ENCODE results near the gene ARHGEF17. TPM values are rescaled to one million over a fixed set of nuclear protein-coding genes. Genes with fewer than 3 reads are reported as not detected.

ARHGEF17 gene
- polyA plus RNA-seq, 1 donor (not counting 4 experiments of a cell fraction or from before 2014, with no cell fraction given): 5.1 TPM

- H3K4me3 ChIP-seq (ENCODE audit: control insufficient read depth in 2 of 3, extremely low read depth in 1 of 3, insufficient read depth in 2 of 3, low read depth in 1 of 3, low read length in 3 of 3): no peak overlapping the region
- no peak overlapping the region for H3K27ac ChIP-seq (ENCODE audit: control insufficient read depth, insufficient read depth, low read length)
- no peaks in the 10 kb centered on the region for H3K9me1 ChIP-seq (ENCODE audit: control insufficient read depth, extremely low read depth, insufficient read depth, low read length)
- H4K20me1 ChIP-seq (ENCODE audit: control insufficient read depth, extremely low read depth, insufficient read depth, low read length): no peaks in the 10 kb centered on the region
- no peaks in the 10 kb centered on the region for H3K79me2 ChIP-seq (ENCODE audit: control insufficient read depth, insufficient read depth, low read length)
- H3K4me2 ChIP-seq (ENCODE audit: control insufficient read depth, extremely low read depth, insufficient read depth, low read depth, low read length): no peak overlapping the region
- dilution Hi-C loops (cut with MboI; ENCODE audit: extremely low pct_ligation_motif_present, low sequenced_read_pairs): no loop called here
- H3K27me3 ChIP-seq (ENCODE audit: control insufficient read depth, extremely low read depth, insufficient read depth, low read length): no peaks in the 10 kb centered on the region
- FAIRE-seq (no peak), DNase-seq (ENCODE audit: low read depth, low spot score) (no peak)
- H3K4me1 ChIP-seq (ENCODE audit: control insufficient read depth, extremely low read depth, insufficient read depth, low read length): peaks cover 3% of the 10 kb centered on the region
- no peak overlapping the region for H3K9ac ChIP-seq (ENCODE audit: control insufficient read depth, extremely low read depth, insufficient read depth, low read length)
- no peaks in the 10 kb centered on the region for H3K36me3 ChIP-seq (ENCODE audit: control insufficient read depth in 2 of 2, extremely low read depth in 1 of 2, insufficient read depth in 2 of 2, low read length in 2 of 2)
- no peaks in the 10 kb centered on the region for H3K9me3 ChIP-seq (ENCODE audit: control insufficient read depth, low read depth, low read length)
- no peak overlapping the region for H2AFZ ChIP-seq (ENCODE audit: control insufficient read depth, low read length)
- TF ChIP-seq CTCF (optimal IDR thresholded peaks at IDR 0.05 in 1 of 3, IDR thresholded peaks at IDR 0.05 in 1 of 3, conservative IDR thresholded peaks at IDR 0.05 in 1 of 3; ENCODE audit: extremely low read depth in 1 of 3, insufficient read depth in 2 of 3, low read length in 3 of 3) (no peak), EZH2 (IDR thresholded peaks at IDR 0.05; ENCODE audit: low read length) (no peak)
Observed at GRCh38 chr11:73280626-73281025, 27.4 kb upstream of the ARHGEF17 start.

DNA sequence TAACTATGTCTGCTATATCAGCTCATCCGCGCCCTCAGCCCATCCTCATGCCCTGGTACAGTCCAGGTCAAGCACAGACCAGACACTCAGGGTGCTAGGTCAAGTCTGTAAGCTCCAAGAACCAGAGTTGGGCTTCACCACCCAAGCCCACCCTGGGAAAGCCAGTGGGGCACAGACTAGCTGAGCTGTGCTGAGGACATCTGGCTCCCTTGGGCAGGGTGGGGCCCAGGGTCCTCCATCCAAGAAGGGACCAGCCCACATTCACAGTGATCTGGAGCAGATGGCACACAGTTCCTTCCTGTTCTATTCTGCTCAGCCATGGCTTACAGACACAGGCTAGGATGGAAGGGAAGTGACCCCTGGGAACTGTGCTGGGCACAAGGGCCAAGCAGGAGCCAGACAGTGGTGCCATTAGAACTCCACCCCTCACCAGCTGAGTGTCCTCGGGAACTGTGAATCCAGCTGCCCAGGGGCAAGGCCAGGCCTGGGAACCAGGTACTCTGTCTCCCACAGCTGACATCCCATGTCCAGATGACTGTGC, 26.8 kb upstream of the ARHGEF17 start:
- Histone ChIP-seq H4K20me1 (ENCODE audit: control insufficient read depth, extremely low read depth, insufficient read depth, low read length) (no peaks in the 10 kb centered on the region), H3K27ac (ENCODE audit: control insufficient read depth, insufficient read depth, low read length) (no peak overlapping the region), H2AFZ (ENCODE audit: control insufficient read depth, low read length) (no peak overlapping the region), H3K9ac (ENCODE audit: control insufficient read depth, extremely low read depth, insufficient read depth, low read length) (no peak overlapping the region), H3K79me2 (ENCODE audit: control insufficient read depth, insufficient read depth, low read length) (no peaks in the 10 kb centered on the region), H3K4me3 (ENCODE audit: control insufficient read depth in 2 of 3, extremely low read depth in 1 of 3, insufficient read depth in 2 of 3, low read depth in 1 of 3, low read length in 3 of 3) (no peak overlapping the region), H3K4me1 (ENCODE audit: control insufficient read depth, extremely low read depth, insufficient read depth, low read length) (peaks cover 3% of the 10 kb centered on the region), H3K36me3 (ENCODE audit: control insufficient read depth in 2 of 2, extremely low read depth in 1 of 2, insufficient read depth in 2 of 2, low read length in 2 of 2) (no peaks in the 10 kb centered on the region), H3K4me2 (ENCODE audit: control insufficient read depth, extremely low read depth, insufficient read depth, low read depth, low read length) (no peak overlapping the region), H3K9me1 (ENCODE audit: control insufficient read depth, extremely low read depth, insufficient read depth, low read length) (no peaks in the 10 kb centered on the region), H3K9me3 (ENCODE audit: control insufficient read depth, low read depth, low read length) (no peaks in the 10 kb centered on the region), H3K27me3 (ENCODE audit: control insufficient read depth, extremely low read depth, insufficient read depth, low read length) (no peaks in the 10 kb centered on the region)
- DNase-seq (ENCODE audit: low read depth, low spot score) (no peak), FAIRE-seq (no peak)
- dilution Hi-C loops (cut with MboI; ENCODE audit: extremely low pct_ligation_motif_present, low sequenced_read_pairs): no loop called here
- no peak for TF ChIP-seq EZH2 (IDR thresholded peaks at IDR 0.05; ENCODE audit: low read length)
- no peak for TF ChIP-seq CTCF (optimal IDR thresholded peaks at IDR 0.05 in 1 of 3, IDR thresholded peaks at IDR 0.05 in 1 of 3, conservative IDR thresholded peaks at IDR 0.05 in 1 of 3; ENCODE audit: extremely low read depth in 1 of 3, insufficient read depth in 2 of 3, low read length in 3 of 3)

Data from keratinocyte (primary cell).